Measurements from ENCODE around the gene GPER1. TPM values are rescaled to one million over a fixed set of nuclear protein-coding genes. Genes with fewer than 3 reads are reported as not detected.

The GPER1 gene
- total and polyA plus RNA-seq, 7 donors = 3.5 to 15.8 (median 4.6) TPM

GRCh38 chr7:1054861-1055450 is 33.0 kb upstream of the GPER1 start:
- no peaks in the 10 kb centered on the region for H3K27me3 ChIP-seq
- intact Hi-C loops (cut with DNase I) = no loop called here
- WGBS, 2 donors = 36 to 78% methylated on average over 32 of the region's 32 CpGs
- peaks cover 0 to 64% (median 55%) of the 10 kb centered on the region in 4 donors for H3K4me1 ChIP-seq
- TF ChIP-seq POLR2AphosphoS5 (IDR thresholded peaks at IDR 0.05) (peak; percentile 20 to 65 (median 54)), CTCF (IDR thresholded peaks at IDR 0.05) (no peak), POLR2A (IDR thresholded peaks at IDR 0.05) (no peak), EP300 (IDR thresholded peaks at IDR 0.05) (no peak)
- peak overlapping the region; percentile 71 to 78 (median 76) for H3K27ac ChIP-seq
- DNase-seq = peak; percentile 94
- H3K4me3 ChIP-seq = peak overlapping the region; percentile 13 to 44 (median 38)
- H3K9me3 ChIP-seq = no peaks in the 10 kb centered on the region
- H3K36me3 ChIP-seq = peaks cover 0 to 18% (median 0%) of the 10 kb centered on the region in 4 donors

- intact Hi-C loops (cut with DNase I) = no loop called here
- H3K4me1 ChIP-seq = peaks cover 0 to 68% (median 55%) of the 10 kb centered on the region in 4 donors
- 50 to 83% methylated on average over 15 of the region's 15 CpGs for WGBS, 2 donors
These were observed 32.4 kb upstream of the GPER1 start for GRCh38 chr7:1055491-1055955.

GRCh38 chr7:1055956-1056784 is 31.7 kb upstream of the GPER1 start:
- H3K4me1 ChIP-seq = peaks cover 0 to 66% (median 49%) of the 10 kb centered on the region in 4 donors
- H3K9me3 ChIP-seq = no peaks in the 10 kb centered on the region
- DNase-seq = no peak
- peaks cover 0 to 18% (median 0%) of the 10 kb centered on the region in 4 donors for H3K36me3 ChIP-seq
- peak overlapping the region; percentile 71 to 78 (median 76) for H3K27ac ChIP-seq
- TF ChIP-seq EP300 (IDR thresholded peaks at IDR 0.05) (no peak), CTCF (IDR thresholded peaks at IDR 0.05) (no peak), POLR2A (IDR thresholded peaks at IDR 0.05) (no peak)
- WGBS, 2 donors = 63 to 86% methylated on average over 36 of the region's 36 CpGs
- peak overlapping the region; percentile 13 to 44 (median 38) for H3K4me3 ChIP-seq
- H3K27me3 ChIP-seq = no peaks in the 10 kb centered on the region
- intact Hi-C loops (cut with DNase I) = no loop called here

More at GRCh38 chr7:1055491-1055955, 32.4 kb upstream of the GPER1 start:
- peak overlapping the region; percentile 71 to 78 (median 76) for H3K27ac ChIP-seq
- no peak for DNase-seq
- peaks cover 0 to 18% (median 0%) of the 10 kb centered on the region in 4 donors for H3K36me3 ChIP-seq
- no peaks in the 10 kb centered on the region for H3K9me3 ChIP-seq
- TF ChIP-seq POLR2AphosphoS5 (IDR thresholded peaks at IDR 0.05) (no peak), POLR2A (IDR thresholded peaks at IDR 0.05) (no peak), EP300 (IDR thresholded peaks at IDR 0.05) (no peak), CTCF (IDR thresholded peaks at IDR 0.05) (no peak)
- no peaks in the 10 kb centered on the region for H3K27me3 ChIP-seq
- H3K4me3 ChIP-seq = peak overlapping the region; percentile 13 to 44 (median 38)

GRCh38 chr7:1056785-1057410 is 31.0 kb upstream of the GPER1 start:
- Histone ChIP-seq H3K4me1 (peaks cover 0 to 60% (median 42%) of the 10 kb centered on the region in 4 donors), H3K36me3 (peaks cover 0 to 18% (median 0%) of the 10 kb centered on the region in 4 donors), H3K4me3 (no peak overlapping the region), H3K9me3 (no peaks in the 10 kb centered on the region), H3K27ac (peak overlapping the region in 1 of 4 donors; percentile 71), H3K27me3 (no peaks in the 10 kb centered on the region)
- intact Hi-C loops (cut with DNase I) = no loop called here
- TF ChIP-seq POLR2AphosphoS5 (IDR thresholded peaks at IDR 0.05) (no peak), POLR2A (IDR thresholded peaks at IDR 0.05) (no peak), CTCF (IDR thresholded peaks at IDR 0.05) (no peak), EP300 (IDR thresholded peaks at IDR 0.05) (no peak)
- no peak for DNase-seq
- WGBS, 2 donors = 95% methylated on average over 27 of the region's 27 CpGs

All from sigmoid colon (tissue), 7 donors.